Thyroid gland (tissue), 4 donors: Measurements from ENCODE around the gene TJP1.

ENCODE experiments used
- CTCF ChIP-seq, 6 experiments: fragments of 200-600 bp in 3 of 6; fragments of 450-650 bp in 3 of 6; sonication (generic) in 3 of 6; IDR thresholded peaks; one replicate each; pipeline ENCODE4 v1.5.1; 2016 to 2019; ENCODE audit warnings: antibody characterized with exemption in 6 of 6, mild to moderate bottlenecking in 2 of 6, inconsistent platforms in 1 of 6, moderate library complexity in 1 of 6
- POLR2A ChIP-seq, 2 donors: fragments of 450-650 bp; IDR thresholded peaks; one replicate each; pipeline ENCODE4 v1.6.1; 2017; ENCODE audit warnings: antibody characterized with exemption in 2 of 2, mild to moderate bottlenecking in 2 of 2, moderate library complexity in 1 of 2

- TF ChIP-seq CTCF (IDR thresholded peaks at IDR 0.05) (no peak), POLR2A (IDR thresholded peaks at IDR 0.05) (no peak)
Measured at GRCh38 chr15:29849218-29849617, 26.9 kb upstream of the TJP1 start.
